Panc1 (cell line): ENCODE measurements around the gene NLRP12. TPM values are rescaled to one million over a fixed set of nuclear protein-coding genes. Genes with fewer than 3 reads are reported as not detected.

Experiments
- ATAC-seq: fragments of 200-7000 bp; cut with Tn5 transposase; 2 replicates; pipeline ENCODE4 v1.9.1; 2020; ENCODE audit warnings: mild to moderate bottlenecking, moderate library complexity
- BruUV-seq: library from RNA; stranded (reverse); fragments of 400-500 nt; replicated peaks from 2 replicates; lab custom pipeline; 2021; lab: Mats Ljungman, UMichigan
- CTCF ChIA-PET: fragments of 300-600 bp; sonication (Branson Sonifier 250); formaldehyde crosslinking; loops from one replicate; lab custom pipeline; 2022; ENCODE audit warnings: antibody characterized with exemption; lab: Charles Lee
- POLR2A ChIA-PET: fragments of 300-600 bp; sonication (Branson Sonifier 250); formaldehyde crosslinking; loops from one replicate; lab custom pipeline; 2022; ENCODE audit warnings: antibody characterized with exemption; lab: Charles Lee
- DNase-seq: peaks from one replicate; pipeline ENCODE4 v3.0.0-alpha.2; 2010; ENCODE audit warnings: low read depth, low spot score
- H3K27ac ChIP-seq: 2 replicates; pipeline ENCODE4 v1.5.1; 2011; ENCODE audit warnings: mild to moderate bottlenecking, low read length, inconsistent platforms
- H3K27me3 ChIP-seq: fragments of 200-500 bp; sonication (Bioruptor generic); 2 replicates; pipeline ENCODE4 v1.6.0; 2014; ENCODE audit warnings: low read length, inconsistent platforms; ENCODE audit not compliant: control insufficient read depth, insufficient read depth
- H3K36me3 ChIP-seq: fragments of 200-500 bp; sonication (Bioruptor generic); 2 replicates; pipeline ENCODE4 v1.5.1; 2014; ENCODE audit warnings: inconsistent platforms, mild to moderate bottlenecking, low read length, moderate library complexity; ENCODE audit not compliant: control insufficient read depth, insufficient read depth
- H3K4me1 ChIP-seq: 2 replicates; pipeline ENCODE4 v1.5.1; 2011; ENCODE audit warnings: inconsistent platforms, mild to moderate bottlenecking, low read length, moderate library complexity; ENCODE audit not compliant: control insufficient read depth, insufficient read depth
- H3K4me3 ChIP-seq, 2 experiments: 2 replicates each; pipeline ENCODE4 v1.5.1; 2011 to 2012; ENCODE audit warnings: low read depth in 2 of 2, low read length in 2 of 2, mild to moderate bottlenecking in 2 of 2, inconsistent platforms in 1 of 2, moderate library complexity in 1 of 2
- H3K9me3 ChIP-seq: fragments of 200-500 bp; sonication (Bioruptor generic); 2 replicates; pipeline ENCODE4 v1.5.1; 2014; ENCODE audit warnings: low read depth, mild to moderate bottlenecking, inconsistent platforms, low read length, moderate library complexity; ENCODE audit not compliant: control insufficient read depth, insufficient read depth
- CTCF ChIP-seq: fragments of 450-650 bp; IDR thresholded peaks from 2 replicates; pipeline ENCODE4 v1.5.1; 2017; ENCODE audit warnings: mild to moderate bottlenecking
- POLR2AphosphoS5 ChIP-seq: IDR thresholded peaks from 2 replicates; pipeline ENCODE4 v1.6.1; 2012; ENCODE audit warnings: mild to moderate bottlenecking, low read depth, low read length, moderate library complexity
- REST ChIP-seq, 2 experiments: IDR thresholded peaks; 2 replicates each; pipeline ENCODE4 v1.6.1; 2011 to 2012; ENCODE audit warnings: low read depth in 2 of 2, control low read depth in 1 of 2, low read length in 1 of 2, mild to moderate bottlenecking in 1 of 2, moderate library complexity in 1 of 2; ENCODE audit not compliant: insufficient read depth in 1 of 2
- SIN3A ChIP-seq: IDR thresholded peaks from 2 replicates; pipeline ENCODE4 v1.6.1; 2012; ENCODE audit warnings: low read depth, mild to moderate bottlenecking, low read length, moderate library complexity, borderline replicate concordance; ENCODE audit not compliant: insufficient read depth
- TCF7L2 ChIP-seq: IDR thresholded peaks from 2 replicates; pipeline ENCODE4 v1.6.1; 2011; ENCODE audit warnings: mild to moderate bottlenecking, low read depth, low read length, inconsistent platforms
- in situ Hi-C: cut with HindIII; loops from 2 replicates; pipeline ENCODE4 v1.10.0; 2016; ENCODE audit warnings: low sequenced_read_pairs, low pct_unique_long_range_greater_than_20kb
- intact Hi-C: fragments of 100-400 bp; cut with micrococcal nuclease; formaldehyde crosslinking; loops from one replicate; pipeline ENCODE4 v1.10.0; 2022; ENCODE audit not compliant: unreplicated experiment
- total RNA-seq: library from RNA; stranded (reverse); gene quantifications from one replicate; pipeline ENCODE4 v1.2.1, GENCODE V29; 2021; ENCODE audit not compliant: unreplicated experiment

NLRP12 gene
- total RNA-seq, 1 experiment from 2014 or later, result 0.05 TPM

- DNase-seq, result peak; percentile 89
- Histone ChIP-seq H3K4me1 (no peaks in the 10 kb centered on the region), H3K27ac (no peak overlapping the region), H3K36me3 (no peaks in the 10 kb centered on the region), H3K27me3 (no peaks in the 10 kb centered on the region), H3K4me3 (peak overlapping the region in 1 of 2 experiments; percentile 26; a peak in 2 of 4 replicates), H3K9me3 (no peaks in the 10 kb centered on the region)
- in situ Hi-C loops, result no loop called here
- CTCF ChIA-PET, result interaction anchor here (0.5 to 2.4 kb wide), 27 partner anchors 8 to 1269 kb away, joined by 3 to 16 read pairs (median 5); partner anchors contain the start of gene CNOT3
- peak; percentile 100 for ATAC-seq
- no TSS peak for BruUV-seq
- POLR2A ChIA-PET, result no interaction called here
- intact Hi-C loops, result no loop called here
- TF ChIP-seq CTCF (peak; percentile 100), TCF7L2 (no peak), REST (IDR thresholded peaks at IDR 0.05; ENCODE audit: insufficient read depth in 1 of 2, low read depth in 2 of 2, low read length in 1 of 2) (0 out of 4 replicates have a peak, but pooled peaks of 1 of the 2 experiments have one; percentile 51), POLR2AphosphoS5 (peak; percentile 45; the same call in 1 of the 2 replicates), SIN3A (no peak)
Observed at GRCh38 chr19:53792721-53793433, 31.2 kb downstream of the NLRP12 start.

GRCh38 chr19:53789708-53790678 lies 34.1 kb downstream of the NLRP12 start:
- no peaks in the 10 kb centered on the region for H3K9me3 ChIP-seq
- no peaks in the 10 kb centered on the region for H3K27me3 ChIP-seq
- BruUV-seq, result no TSS peak
- no peak overlapping the region for H3K4me3 ChIP-seq
- ChIA-PET POLR2A (interaction anchor here (0.6 kb wide), 1 partner anchor 15 kb away, joined by 4 read pairs; no protein-coding TSS in a partner anchor), CTCF (interaction anchor here (0.5 to 0.6 kb wide), 3 partner anchors 9 to 320 kb away, joined by 3 to 4 read pairs (median 3); no protein-coding TSS in a partner anchor)
- H3K4me1 ChIP-seq, result no peaks in the 10 kb centered on the region
- TF ChIP-seq REST (IDR thresholded peaks at IDR 0.05; ENCODE audit: insufficient read depth in 1 of 2, low read depth in 2 of 2, low read length in 1 of 2) (no peak), POLR2AphosphoS5 (no peak), TCF7L2 (no peak), CTCF (no peak), SIN3A (no peak)
- no peak overlapping the region for H3K27ac ChIP-seq
- H3K36me3 ChIP-seq, result no peaks in the 10 kb centered on the region
- no peak for DNase-seq
- ATAC-seq, result no peak
- intact Hi-C loops, result no loop called here
- in situ Hi-C loops, result no loop called here
